ENCODE data around the gene MXD1.

DNA sequence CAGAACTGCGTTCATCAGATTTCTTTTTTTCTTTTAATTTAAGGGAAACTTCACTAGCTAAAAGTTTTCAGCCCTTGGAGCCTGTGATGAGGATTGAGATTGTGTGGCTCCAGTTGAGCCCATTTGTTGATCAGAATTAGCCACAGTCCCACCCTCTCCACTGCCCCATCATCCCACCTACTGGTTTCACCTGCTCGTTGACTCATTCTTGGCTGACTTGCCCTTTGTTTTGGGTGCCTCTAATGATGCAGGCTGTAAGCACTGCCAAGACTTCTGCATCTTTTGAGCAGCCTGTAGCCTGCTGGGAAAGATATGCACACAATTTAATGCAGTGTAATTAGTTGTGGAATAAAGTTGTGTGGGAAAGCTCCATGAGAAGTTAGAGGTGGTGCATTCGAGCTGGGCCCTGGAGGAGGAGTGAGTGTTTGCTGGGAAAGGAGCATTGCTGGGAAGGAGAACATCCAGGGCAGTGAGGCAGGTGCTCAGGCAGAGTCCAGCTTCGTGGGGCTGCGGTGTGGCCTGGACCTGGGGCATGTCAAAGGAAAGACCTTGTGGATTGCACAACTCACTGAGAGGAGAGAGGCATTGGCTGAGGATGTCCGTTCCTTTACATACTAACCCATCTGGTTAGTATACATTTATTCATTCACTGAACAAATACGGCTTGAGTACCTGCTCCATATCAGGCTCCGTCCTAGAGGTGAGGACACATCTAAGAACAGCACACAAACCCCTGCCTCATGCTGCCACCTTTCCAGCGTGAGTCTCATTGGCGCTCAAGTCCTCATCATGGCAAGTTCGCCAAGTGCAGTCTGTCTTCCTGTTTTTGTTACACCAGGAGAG, 28.3 kb downstream of the MXD1 start:
- TF ChIP-seq, protein P1, sequence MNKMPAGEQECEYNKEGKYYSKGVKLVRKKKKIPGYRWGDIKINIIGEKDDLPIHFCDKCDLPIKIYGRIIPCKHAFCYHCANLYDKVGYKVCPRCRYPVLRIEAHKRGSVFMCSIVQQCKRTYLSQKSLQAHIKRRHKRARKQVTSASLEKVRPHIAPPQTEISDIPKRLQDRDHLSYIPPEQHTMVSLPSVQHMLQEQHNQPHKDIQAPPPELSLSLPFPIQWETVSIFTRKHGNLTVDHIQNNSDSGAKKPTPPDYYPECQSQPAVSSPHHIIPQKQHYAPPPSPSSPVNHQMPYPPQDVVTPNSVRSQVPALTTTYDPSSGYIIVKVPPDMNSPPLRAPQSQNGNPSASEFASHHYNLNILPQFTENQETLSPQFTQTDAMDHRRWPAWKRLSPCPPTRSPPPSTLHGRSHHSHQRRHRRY (tag by site-specific recombination; IDR thresholded peaks at IDR 0.05): no peak
- TF ChIP-seq, protein P2, sequence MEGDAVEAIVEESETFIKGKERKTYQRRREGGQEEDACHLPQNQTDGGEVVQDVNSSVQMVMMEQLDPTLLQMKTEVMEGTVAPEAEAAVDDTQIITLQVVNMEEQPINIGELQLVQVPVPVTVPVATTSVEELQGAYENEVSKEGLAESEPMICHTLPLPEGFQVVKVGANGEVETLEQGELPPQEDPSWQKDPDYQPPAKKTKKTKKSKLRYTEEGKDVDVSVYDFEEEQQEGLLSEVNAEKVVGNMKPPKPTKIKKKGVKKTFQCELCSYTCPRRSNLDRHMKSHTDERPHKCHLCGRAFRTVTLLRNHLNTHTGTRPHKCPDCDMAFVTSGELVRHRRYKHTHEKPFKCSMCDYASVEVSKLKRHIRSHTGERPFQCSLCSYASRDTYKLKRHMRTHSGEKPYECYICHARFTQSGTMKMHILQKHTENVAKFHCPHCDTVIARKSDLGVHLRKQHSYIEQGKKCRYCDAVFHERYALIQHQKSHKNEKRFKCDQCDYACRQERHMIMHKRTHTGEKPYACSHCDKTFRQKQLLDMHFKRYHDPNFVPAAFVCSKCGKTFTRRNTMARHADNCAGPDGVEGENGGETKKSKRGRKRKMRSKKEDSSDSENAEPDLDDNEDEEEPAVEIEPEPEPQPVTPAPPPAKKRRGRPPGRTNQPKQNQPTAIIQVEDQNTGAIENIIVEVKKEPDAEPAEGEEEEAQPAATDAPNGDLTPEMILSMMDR (tag by site-specific recombination; IDR thresholded peaks at IDR 0.05): no peak
- TF ChIP-seq, protein P3, sequence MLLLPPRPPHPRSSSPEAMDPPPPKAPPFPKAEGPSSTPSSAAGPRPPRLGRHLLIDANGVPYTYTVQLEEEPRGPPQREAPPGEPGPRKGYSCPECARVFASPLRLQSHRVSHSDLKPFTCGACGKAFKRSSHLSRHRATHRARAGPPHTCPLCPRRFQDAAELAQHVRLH (tag by site-specific recombination; IDR thresholded peaks at IDR 0.05): no peak
- TF ChIP-seq ZNF155 (tag by site-specific recombination; IDR thresholded peaks at IDR 0.05) (no peak), ZNF596 (tag by site-specific recombination; IDR thresholded peaks at IDR 0.05) (no peak), ZNF629 (tag by site-specific recombination; IDR thresholded peaks at IDR 0.05) (no peak), SCRT2 (tag by site-specific recombination; IDR thresholded peaks at IDR 0.05) (no peak)
- TF ChIP-seq, protein P4, sequence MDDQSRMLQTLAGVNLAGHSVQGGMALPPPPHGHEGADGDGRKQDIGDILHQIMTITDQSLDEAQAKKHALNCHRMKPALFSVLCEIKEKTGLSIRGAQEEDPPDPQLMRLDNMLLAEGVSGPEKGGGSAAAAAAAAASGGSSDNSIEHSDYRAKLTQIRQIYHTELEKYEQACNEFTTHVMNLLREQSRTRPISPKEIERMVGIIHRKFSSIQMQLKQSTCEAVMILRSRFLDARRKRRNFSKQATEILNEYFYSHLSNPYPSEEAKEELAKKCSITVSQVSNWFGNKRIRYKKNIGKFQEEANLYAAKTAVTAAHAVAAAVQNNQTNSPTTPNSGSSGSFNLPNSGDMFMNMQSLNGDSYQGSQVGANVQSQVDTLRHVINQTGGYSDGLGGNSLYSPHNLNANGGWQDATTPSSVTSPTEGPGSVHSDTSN (CRISPR knock-in tag; IDR thresholded peaks at IDR 0.05): no peak
